Cardiac fibroblast (primary cell): ENCODE results near the gene RBM8A.

Experiments used
- DNase-seq, 2 donors: peaks; one replicate each; pipeline versions ENCODE4 v3.0.0 to v3.0.0-alpha.2; 2010; ENCODE audit warnings: low read depth in 2 of 2
- H3K4me3 ChIP-seq, 2 donors: replicated peaks in 1 of 2; 1 replicate in 1 of 2; 2 replicates in 1 of 2; pipeline ENCODE4 v1.5.1; 2011; ENCODE audit warnings: low read depth in 2 of 2, low read length in 2 of 2, mild to moderate bottlenecking in 2 of 2, moderate library complexity in 1 of 2
- CTCF ChIP-seq: IDR thresholded peaks from one replicate; pipeline ENCODE4 v1.5.1; 2011; ENCODE audit warnings: low read depth, mild to moderate bottlenecking, low read length, inconsistent platforms

RBM8A gene

GRCh38 chr1:145956781-145957442 is 29.6 kb upstream of the RBM8A start:
- no peak for TF ChIP-seq CTCF
- peak overlapping the region; percentile 70 to 81 for H3K4me3 ChIP-seq
- DNase-seq = peak; percentile 31 to 85

- no peak for DNase-seq
- H3K4me3 ChIP-seq = peak overlapping the region; percentile 70 to 81
- no peak for TF ChIP-seq CTCF
Observed at GRCh38 chr1:145956361-145956760, 29.1 kb upstream of the RBM8A start.

- DNase-seq = peak in 1 of 2 donors; percentile 52
- peak overlapping the region in 1 of 2 donors; percentile 81 for H3K4me3 ChIP-seq
- TF ChIP-seq CTCF = no peak
Observed at GRCh38 chr1:145955436-145955835, 28.2 kb upstream of the RBM8A start.

- no peak for TF ChIP-seq CTCF
- no peak overlapping the region for H3K4me3 ChIP-seq
- DNase-seq = no peak
Observed at GRCh38 chr1:145953861-145954260, 26.6 kb upstream of the RBM8A start.

- DNase-seq = no peak
- no peak for TF ChIP-seq CTCF
- H3K4me3 ChIP-seq = no peak overlapping the region
Observed at GRCh38 chr1:145952903-145953302, 25.6 kb upstream of the RBM8A start.

GRCh38 chr1:145951526-145951925 is 24.2 kb upstream of the RBM8A start:
- H3K4me3 ChIP-seq = no peak overlapping the region
- no peak for TF ChIP-seq CTCF
- DNase-seq = no peak

GRCh38 chr1:145949219-145949618 is 21.9 kb upstream of the RBM8A start:
- H3K4me3 ChIP-seq = no peak overlapping the region
- DNase-seq = no peak
- no peak for TF ChIP-seq CTCF
